Gastroesophageal sphincter (tissue), 4 donors: ENCODE data around the gene DCBLD1. TPM values are rescaled to one million over a fixed set of nuclear protein-coding genes. Genes with fewer than 3 reads are reported as not detected.

ENCODE experiments used
- ATAC-seq: fragments of 150-250 bp; one replicate; pipeline ENCODE4 v1.9.1; 2016; ENCODE audit warnings: mild to moderate bottlenecking, moderate library complexity
- H3K27ac ChIP-seq, 4 donors: fragments of 200-600 bp; sonication (generic) in 3 of 4; 1 replicate in 3 of 4; 2 replicates in 1 of 4; pipeline ENCODE4 v1.5.1; 2016 to 2019
- H3K27me3 ChIP-seq: fragments of 200-600 bp; sonication (generic); one replicate; pipeline ENCODE4 v1.5.1; 2019
- H3K36me3 ChIP-seq, 2 donors: fragments of 200-600 bp; sonication (generic); one replicate each; pipeline ENCODE4 v1.5.1; 2019; ENCODE audit warnings: control low read depth in 1 of 2
- H3K4me1 ChIP-seq, 3 donors: fragments of 200-600 bp; sonication (generic); 1 replicate in 2 of 3; 2 replicates in 1 of 3; pipeline ENCODE4 v1.5.1; 2016 to 2019; ENCODE audit warnings: control low read depth in 2 of 3
- H3K4me3 ChIP-seq, 2 donors: fragments of 200-600 bp; sonication (generic); one replicate each; pipeline ENCODE4 v1.5.1; 2019; ENCODE audit warnings: mild to moderate bottlenecking in 1 of 2, moderate library complexity in 1 of 2
- H3K9me3 ChIP-seq, 3 donors: fragments of 200-600 bp; sonication (generic); one replicate each; pipeline ENCODE4 v1.5.1; 2017 to 2019; ENCODE audit warnings: control low read depth in 2 of 3
- CTCF ChIP-seq, 4 experiments: fragments of 200-600 bp in 2 of 4; fragments of 450-650 bp in 2 of 4; sonication (generic) in 1 of 4; IDR thresholded peaks; one replicate each; pipeline ENCODE4 v1.5.1; 2017 to 2019; ENCODE audit warnings: antibody characterized with exemption in 4 of 4, mild to moderate bottlenecking in 2 of 4, moderate library complexity in 2 of 4
- EP300 ChIP-seq: sonication (generic); formaldehyde crosslinking; IDR thresholded peaks from one replicate; pipeline ENCODE4 v1.6.1; 2017; ENCODE audit warnings: antibody characterized with exemption, mild to moderate bottlenecking
- POLR2A ChIP-seq, 2 donors: fragments of 450-650 bp; IDR thresholded peaks; one replicate each; pipeline ENCODE4 v1.6.1; 2017; ENCODE audit warnings: antibody characterized with exemption in 2 of 2, mild to moderate bottlenecking in 2 of 2, moderate library complexity in 1 of 2
- POLR2AphosphoS5 ChIP-seq: sonication (generic); formaldehyde crosslinking; IDR thresholded peaks from one replicate; pipeline ENCODE4 v1.6.1; 2017; ENCODE audit warnings: antibody characterized with exemption
- WGBS, 2 donors: methylation state at CpG; one replicate each; pipeline ENCODE4 v1.1.5; 2018; ENCODE audit warnings: low coverage in 1 of 2; 5-methylcytosine and 5-hydroxymethylcytosine counted together
- total RNA-seq, 4 donors: library from RNA; depleted of rRNA; stranded (reverse); fragments of >200 nt; gene quantifications; one replicate each; pipeline ENCODE4 v1.1.0, GENCODE V29; 2016

The DCBLD1 gene
- total RNA-seq, 4 donors from 2014 or later: 5.0 to 10.9 (median 8.3) TPM

DNA sequence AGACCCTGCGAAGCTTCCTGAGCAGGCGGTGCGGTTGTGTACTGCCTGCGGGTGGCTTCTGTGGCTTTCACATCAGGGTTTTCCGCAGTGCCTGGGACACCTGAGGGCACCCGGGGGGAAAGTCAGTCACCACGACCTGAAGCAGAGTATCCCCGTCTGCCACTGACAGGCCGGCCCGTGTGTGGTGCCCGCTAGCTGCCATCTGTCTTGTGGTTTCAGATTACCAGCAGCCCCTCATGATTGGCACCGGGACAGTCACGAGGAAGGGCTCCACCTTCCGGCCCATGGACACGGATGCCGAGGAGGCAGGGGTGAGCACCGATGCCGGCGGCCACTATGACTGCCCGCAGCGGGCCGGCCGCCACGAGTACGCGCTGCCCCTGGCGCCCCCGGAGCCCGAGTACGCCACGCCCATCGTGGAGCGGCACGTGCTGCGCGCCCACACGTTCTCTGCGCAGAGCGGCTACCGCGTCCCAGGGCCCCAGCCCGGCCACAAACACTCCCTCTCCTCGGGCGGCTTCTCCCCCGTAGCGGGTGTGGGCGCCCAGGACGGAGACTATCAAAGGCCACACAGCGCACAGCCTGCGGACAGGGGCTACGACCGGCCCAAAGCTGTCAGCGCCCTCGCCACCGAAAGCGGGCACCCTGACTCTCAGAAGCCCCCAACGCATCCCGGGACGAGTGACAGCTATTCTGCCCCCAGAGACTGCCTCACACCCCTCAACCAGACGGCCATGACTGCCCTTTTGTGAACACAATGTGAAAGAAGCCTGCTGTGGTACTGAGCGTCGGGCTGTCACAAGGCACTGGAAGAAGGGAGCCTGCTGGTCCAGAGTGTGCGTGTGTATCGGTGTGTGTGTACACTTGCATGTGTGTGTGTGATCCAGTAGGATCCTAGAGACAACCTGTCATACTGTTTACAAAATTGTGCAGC lies 65.5 kb downstream of the DCBLD1 start:
- Histone ChIP-seq H3K9me3 (no peaks in the 10 kb centered on the region), H3K36me3 (peaks cover 0 to 20% of the 10 kb centered on the region in 2 donors), H3K4me1 (peaks cover 0 to 17% (median 3%) of the 10 kb centered on the region in 3 donors), H3K27me3 (no peaks in the 10 kb centered on the region), H3K4me3 (peak overlapping the region; percentile 42 to 54), H3K27ac (peak overlapping the region in 3 of 4 donors; percentile 56 to 70 (median 58))
- 20 to 70% methylated on average over 2 to 15 of the region's 64 CpGs for WGBS, 2 donors
- peak; percentile 75 for ATAC-seq
- TF ChIP-seq POLR2A (IDR thresholded peaks at IDR 0.05): no peak
- TF ChIP-seq CTCF (IDR thresholded peaks at IDR 0.05): peak in 2 of 4 experiments; percentile 5 to 35

GRCh38 chr6:117548797-117549301 lies 66.4 kb downstream of the DCBLD1 start:
- no peak overlapping the region for H3K27ac ChIP-seq
- H3K27me3 ChIP-seq: no peaks in the 10 kb centered on the region
- ATAC-seq: no peak
- no peak overlapping the region for H3K4me3 ChIP-seq
- 74 to 82% methylated on average over 4 to 8 of the region's 8 CpGs for whole genome bisulfite sequencing, 2 donors
- H3K4me1 ChIP-seq: peaks cover 0 to 17% (median 3%) of the 10 kb centered on the region in 3 donors
- H3K9me3 ChIP-seq: no peaks in the 10 kb centered on the region
- H3K36me3 ChIP-seq: peaks cover 0 to 19% of the 10 kb centered on the region in 2 donors
- TF ChIP-seq POLR2A (IDR thresholded peaks at IDR 0.05) (no peak), EP300 (no peak), CTCF (IDR thresholded peaks at IDR 0.05) (no peak), POLR2AphosphoS5 (no peak)

- TF ChIP-seq POLR2A (IDR thresholded peaks at IDR 0.05) (no peak), POLR2AphosphoS5 (no peak), EP300 (no peak), CTCF (IDR thresholded peaks at IDR 0.05) (no peak)
- H3K27ac ChIP-seq: no peak overlapping the region
- H3K27me3 ChIP-seq: no peaks in the 10 kb centered on the region
- H3K4me1 ChIP-seq: peaks cover 0 to 17% (median 3%) of the 10 kb centered on the region in 3 donors
- ATAC-seq: no peak
- no peak overlapping the region for H3K4me3 ChIP-seq
- WGBS, 2 donors: 96% methylated on average over 4 of the region's 4 CpGs; no CpG with 5 or more reads in 1 of the 2 donors
- H3K36me3 ChIP-seq: peaks cover 0 to 11% of the 10 kb centered on the region in 2 donors
- H3K9me3 ChIP-seq: no peaks in the 10 kb centered on the region
Measured at GRCh38 chr6:117549611-117550010, 67.1 kb downstream of the DCBLD1 start.

- ATAC-seq: no peak
- Histone ChIP-seq H3K4me3 (no peak overlapping the region), H3K27me3 (no peaks in the 10 kb centered on the region), H3K4me1 (peaks cover 0 to 17% (median 3%) of the 10 kb centered on the region in 3 donors), H3K27ac (no peak overlapping the region), H3K36me3 (peaks cover 0 to 6% of the 10 kb centered on the region in 2 donors), H3K9me3 (no peaks in the 10 kb centered on the region)
- 94 to 97% methylated on average over 2 to 3 of the region's 3 CpGs for WGBS, 2 donors
- no peak for TF ChIP-seq CTCF (IDR thresholded peaks at IDR 0.05)
- TF ChIP-seq POLR2A (IDR thresholded peaks at IDR 0.05): no peak
- TF ChIP-seq EP300: no peak
- TF ChIP-seq POLR2AphosphoS5: no peak
Measured at GRCh38 chr6:117550078-117550600, 67.7 kb downstream of the DCBLD1 start.
